OCI-LY7 (cell line): Measurements from ENCODE around the gene EXOSC7.

Experiments
- EZH2phosphoT487 ChIP-seq: fragments of 200-600 bp; sonication (generic); IDR thresholded peaks from 2 replicates; pipeline ENCODE4 v1.6.1; 2018; ENCODE audit warnings: low read depth, borderline replicate concordance, mild to moderate bottlenecking, mixed run types, antibody characterized with exemption, low read length, moderate library complexity, mixed read lengths
- TF ChIP-seq, protein P1 (sequence below): fragments of 200-600 bp; sonication (generic); conservative IDR thresholded peaks from 2 replicates; pipeline ENCODE4 v1.5.1; 2014; ENCODE audit warnings: mild to moderate bottlenecking, antibody characterized with exemption, low read length, moderate library complexity, mixed read lengths

DNA sequence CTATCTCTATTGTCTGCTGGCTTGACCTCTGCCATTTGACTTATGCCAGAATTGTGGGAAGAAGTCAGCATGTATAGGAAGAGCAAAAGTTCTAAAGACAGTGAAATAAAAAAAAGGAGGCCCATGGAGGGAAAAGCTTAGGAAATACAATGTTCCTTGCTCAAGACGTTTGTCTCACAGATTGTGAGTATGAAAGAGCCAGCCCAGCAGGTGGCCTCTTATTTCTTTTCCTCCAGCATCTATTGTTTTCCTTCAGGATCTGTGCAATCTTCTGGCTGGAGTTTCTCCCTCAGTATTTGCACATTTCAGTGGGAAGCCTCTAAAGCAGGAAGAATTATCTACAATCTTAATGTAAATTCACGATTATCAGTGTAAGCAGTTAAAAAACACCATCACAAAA is 43.8 kb upstream of the EXOSC7 start:
- TF ChIP-seq, protein P1, sequence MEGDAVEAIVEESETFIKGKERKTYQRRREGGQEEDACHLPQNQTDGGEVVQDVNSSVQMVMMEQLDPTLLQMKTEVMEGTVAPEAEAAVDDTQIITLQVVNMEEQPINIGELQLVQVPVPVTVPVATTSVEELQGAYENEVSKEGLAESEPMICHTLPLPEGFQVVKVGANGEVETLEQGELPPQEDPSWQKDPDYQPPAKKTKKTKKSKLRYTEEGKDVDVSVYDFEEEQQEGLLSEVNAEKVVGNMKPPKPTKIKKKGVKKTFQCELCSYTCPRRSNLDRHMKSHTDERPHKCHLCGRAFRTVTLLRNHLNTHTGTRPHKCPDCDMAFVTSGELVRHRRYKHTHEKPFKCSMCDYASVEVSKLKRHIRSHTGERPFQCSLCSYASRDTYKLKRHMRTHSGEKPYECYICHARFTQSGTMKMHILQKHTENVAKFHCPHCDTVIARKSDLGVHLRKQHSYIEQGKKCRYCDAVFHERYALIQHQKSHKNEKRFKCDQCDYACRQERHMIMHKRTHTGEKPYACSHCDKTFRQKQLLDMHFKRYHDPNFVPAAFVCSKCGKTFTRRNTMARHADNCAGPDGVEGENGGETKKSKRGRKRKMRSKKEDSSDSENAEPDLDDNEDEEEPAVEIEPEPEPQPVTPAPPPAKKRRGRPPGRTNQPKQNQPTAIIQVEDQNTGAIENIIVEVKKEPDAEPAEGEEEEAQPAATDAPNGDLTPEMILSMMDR = no peak
- TF ChIP-seq EZH2phosphoT487 = no peak
